IMR-90 (cell line): ENCODE measurements around the gene SLC37A3. TPM values are rescaled to one million over a fixed set of nuclear protein-coding genes. Genes with fewer than 3 reads are reported as not detected.

Experiments used
- ATAC-seq: fragments of 200-7000 bp; cut with Tn5 transposase; 2 replicates; pipeline ENCODE4 v1.9.1; 2020; ENCODE audit warnings: low read depth, mild to moderate bottlenecking, moderate library complexity
- BruUV-seq: library from RNA; stranded (reverse); fragments of 400-500 nt; replicated peaks from 2 replicates; lab custom pipeline; 2021; lab: Mats Ljungman, UMichigan
- CTCF ChIA-PET: fragments of 300-600 bp; formaldehyde crosslinking; extraction: SDS; loops from one replicate; lab custom pipeline; 2021; ENCODE audit warnings: antibody characterized with exemption; lab: Yijun Ruan, JAX
- POLR2A ChIA-PET: fragments of 300-600 bp; sonication (Branson Sonifier 250); formaldehyde crosslinking; loops from one replicate; lab custom pipeline; 2022; ENCODE audit warnings: antibody characterized with exemption; ENCODE audit not compliant: unreplicated experiment; lab: Charles Lee
- DNase-seq: peaks from one replicate; pipeline ENCODE4 v3.0.0; 2013
- H2AFZ ChIP-seq: replicated peaks from 2 replicates; pipeline ENCODE3; 2013; ENCODE audit warnings: low read length, mild to moderate bottlenecking; ENCODE audit not compliant: poor library complexity
- H2AK5ac ChIP-seq: 2 replicates; pipeline ENCODE4 v1.6.1; 2013; ENCODE audit warnings: low read depth, low read length, inconsistent platforms
- H2AK9ac ChIP-seq: replicated peaks from 2 replicates; pipeline ENCODE3; 2013; ENCODE audit warnings: mild to moderate bottlenecking, low read depth, low read length, moderate library complexity; ENCODE audit not compliant: poor library complexity
- H2BK120ac ChIP-seq: 2 replicates; pipeline ENCODE4 v1.6.1; 2013; ENCODE audit warnings: low read depth, low read length, inconsistent platforms
- H2BK15ac ChIP-seq: 3 replicates; pipeline ENCODE4 v1.6.1; 2013; ENCODE audit warnings: low read depth, low read length, inconsistent platforms
- H2BK20ac ChIP-seq: 2 replicates; pipeline ENCODE4 v1.6.1; 2013; ENCODE audit warnings: low read depth, mild to moderate bottlenecking, inconsistent platforms, low read length, moderate library complexity
- H2BK5ac ChIP-seq: 2 replicates; pipeline ENCODE4 v1.6.1; 2013; ENCODE audit warnings: mild to moderate bottlenecking, low read depth, low read length, inconsistent platforms; ENCODE audit not compliant: poor library complexity, severe bottlenecking
- H3K14ac ChIP-seq: replicated peaks from 2 replicates; pipeline ENCODE4 v1.6.1; 2013; ENCODE audit warnings: low read depth, low read length, inconsistent platforms
- H3K18ac ChIP-seq: 2 replicates; pipeline ENCODE4 v1.6.1; 2013; ENCODE audit warnings: low read depth, low read length, control low read depth
- H3K23ac ChIP-seq: 2 replicates; pipeline ENCODE4 v1.6.1; 2013; ENCODE audit warnings: low read depth, low read length, inconsistent platforms
- H3K27ac ChIP-seq: 2 replicates; pipeline ENCODE4 v1.5.1; 2013; ENCODE audit warnings: mild to moderate bottlenecking, control low read depth, low read length; ENCODE audit not compliant: insufficient read depth
- H3K27me3 ChIP-seq: 2 replicates; pipeline ENCODE4 v1.6.1; 2013; ENCODE audit warnings: low read length; ENCODE audit not compliant: control insufficient read depth, insufficient read depth
- H3K36me3 ChIP-seq: 2 replicates; pipeline ENCODE4 v1.6.1; 2013; ENCODE audit warnings: low read length, mixed read lengths; ENCODE audit not compliant: control insufficient read depth, insufficient read depth
- H3K4ac ChIP-seq: 2 replicates; pipeline ENCODE4 v1.6.1; 2013; ENCODE audit warnings: low read depth, low read length, inconsistent platforms
- H3K4me1 ChIP-seq: 2 replicates; pipeline ENCODE4 v1.6.1; 2013; ENCODE audit warnings: low read length, mixed read lengths; ENCODE audit not compliant: control insufficient read depth, insufficient read depth
- H3K4me2 ChIP-seq: 2 replicates; pipeline ENCODE4 v1.6.1; 2013; ENCODE audit warnings: low read depth, mild to moderate bottlenecking, control low read depth, low read length, moderate library complexity
- H3K4me3 ChIP-seq: 2 replicates; pipeline ENCODE4 v1.5.1; 2013; ENCODE audit warnings: low read depth, mild to moderate bottlenecking, control low read depth, low read length, moderate library complexity; ENCODE audit not compliant: insufficient read depth
- H3K56ac ChIP-seq: 2 replicates; pipeline ENCODE4 v1.6.1; 2013; ENCODE audit warnings: low read length, inconsistent platforms; ENCODE audit not compliant: insufficient read depth; ENCODE audit errors: extremely low read depth
- H3K79me1 ChIP-seq, 2 experiments: 2 replicates each; pipeline ENCODE4 v1.6.1; 2013; ENCODE audit warnings: low read length in 2 of 2, inconsistent platforms in 1 of 2, low read depth in 1 of 2
- H3K9ac ChIP-seq: 2 replicates; pipeline ENCODE4 v1.6.1; 2013; ENCODE audit warnings: low read depth, low read length, control low read depth
- H3K9me1 ChIP-seq: 2 replicates; pipeline ENCODE4 v1.6.1; 2013; ENCODE audit warnings: low read length, inconsistent platforms; ENCODE audit not compliant: insufficient read depth
- H3K9me3 ChIP-seq: 2 replicates; pipeline ENCODE4 v1.6.1; 2013; ENCODE audit warnings: low read length; ENCODE audit not compliant: control insufficient read depth, insufficient read depth
- H4K20me1 ChIP-seq: 2 replicates; pipeline ENCODE4 v1.6.1; 2013; ENCODE audit warnings: low read length, inconsistent platforms; ENCODE audit not compliant: insufficient read depth
- H4K5ac ChIP-seq: 2 replicates; pipeline ENCODE4 v1.6.1; 2013; ENCODE audit warnings: mild to moderate bottlenecking, low read depth, low read length, control low read depth
- H4K8ac ChIP-seq, 2 experiments: 2 replicates each; pipeline ENCODE4 v1.6.1; 2013; ENCODE audit warnings: low read depth in 2 of 2, low read length in 2 of 2, control low read depth in 1 of 2, inconsistent platforms in 1 of 2
- H4K91ac ChIP-seq: 2 replicates; pipeline ENCODE4 v1.6.1; 2013; ENCODE audit warnings: low read depth, low read length, inconsistent platforms; ENCODE audit not compliant: insufficient read depth
- BHLHE40 ChIP-seq: fragments of 150-350 bp; IDR thresholded peaks from 2 replicates; pipeline ENCODE4 v1.6.1; 2016; ENCODE audit warnings: mild to moderate bottlenecking, low read depth, low read length
- CEBPB ChIP-seq: IDR thresholded peaks from 2 replicates; pipeline ENCODE4 v1.6.1; 2012; ENCODE audit warnings: low read depth, low read length, improper control_type of control experiment
- CHD1 ChIP-seq: IDR thresholded peaks from 2 replicates; pipeline ENCODE4 v1.6.1; 2012; ENCODE audit warnings: low read depth, low read length, improper control_type of control experiment
- FOS ChIP-seq: fragments of 150-350 bp; IDR thresholded peaks from 2 replicates; pipeline ENCODE4 v1.6.1; 2016; ENCODE audit warnings: low read depth, low read length
- MAFK ChIP-seq: IDR thresholded peaks from 2 replicates; pipeline ENCODE4 v1.6.1; 2012; ENCODE audit warnings: low read depth, low read length, improper control_type of control experiment
- MAZ ChIP-seq: IDR thresholded peaks from 2 replicates; pipeline ENCODE4 v1.6.1; 2012; ENCODE audit warnings: low read depth, mild to moderate bottlenecking, low read length, improper control_type of control experiment, moderate library complexity, borderline replicate concordance
- MXI1 ChIP-seq: IDR thresholded peaks from 2 replicates; pipeline ENCODE4 v1.6.1; 2012; ENCODE audit warnings: low read depth, mild to moderate bottlenecking, low read length, moderate library complexity, borderline replicate concordance
- NFE2L2 ChIP-seq: fragments of 150-350 bp; IDR thresholded peaks from 2 replicates; pipeline ENCODE4 v1.6.1; 2016; ENCODE audit warnings: low read depth, mild to moderate bottlenecking, low read length
- POLR2A ChIP-seq: IDR thresholded peaks from 2 replicates; pipeline ENCODE4 v1.6.1; 2012; ENCODE audit warnings: mild to moderate bottlenecking, low read depth, low read length
- RAD21 ChIP-seq: IDR thresholded peaks from 2 replicates; pipeline ENCODE4 v1.6.1; 2012; ENCODE audit warnings: low read length, improper control_type of control experiment
- RCOR1 ChIP-seq: IDR thresholded peaks from 2 replicates; pipeline ENCODE4 v1.6.1; 2012; ENCODE audit warnings: mild to moderate bottlenecking, low read length, improper control_type of control experiment; ENCODE audit not compliant: insufficient replicate concordance
- RFX5 ChIP-seq: IDR thresholded peaks from 2 replicates; pipeline ENCODE4 v1.8.0; 2012; ENCODE audit warnings: low read depth, mild to moderate bottlenecking, low read length, moderate library complexity
- SMC3 ChIP-seq: fragments of 150-350 bp; IDR thresholded peaks from 2 replicates; pipeline ENCODE4 v1.6.1; 2016; ENCODE audit warnings: low read depth, mild to moderate bottlenecking, antibody characterized with exemption, low read length, moderate library complexity
- WGBS, 2 experiments: methylation state at CpG; one replicate each; pipeline versions ENCODE4 v1.1.5 to v1.1.7; 2013; ENCODE audit warnings: missing lambda C conversion rate in 2 of 2; ENCODE audit not compliant: insufficient read length in 1 of 2; ENCODE audit errors: extremely low coverage in 2 of 2; 5-methylcytosine and 5-hydroxymethylcytosine counted together
- dilution Hi-C: fragments of 300-500 bp; cut with HindIII; formaldehyde crosslinking; loops from one replicate; pipeline ENCODE4 v1.14.3; 2018; ENCODE audit warnings: low sequenced_read_pairs; ENCODE audit not compliant: unreplicated experiment
- in situ Hi-C: fragments of 300-500 bp; cut with MboI; formaldehyde crosslinking; loops from 3 replicates; pipeline ENCODE4 v1.14.3; 2019; ENCODE audit warnings: low sequenced_read_pairs, inconsistent platforms, mixed read lengths
- intact Hi-C: fragments of 100-400 bp; cut with micrococcal nuclease; formaldehyde crosslinking; loops from 2 replicates; pipeline ENCODE4 v1.10.0; 2022
- polyA plus RNA-seq, 3 experiments: library from polyadenylated mRNA; depleted of rRNA; stranded (reverse); fragments of >200 nt; gene quantifications; 2 replicates each; pipeline ENCODE4 v1.2.3, GENCODE V29; 2012; ENCODE audit warnings: low replicate concordance in 1 of 3
- total RNA-seq: library from RNA; depleted of rRNA; stranded (reverse); fragments of >200 nt; gene quantifications from 2 replicates; pipeline ENCODE4 v1.2.3, GENCODE V29; 2012
- TF ChIP-seq, protein P1 (sequence below): fragments of 150-350 bp; IDR thresholded peaks from 2 replicates; pipeline ENCODE4 v1.6.1; 2017; ENCODE audit warnings: mild to moderate bottlenecking, antibody characterized with exemption, low read length, low read depth
- TF ChIP-seq, protein P2 (sequence below): conservative IDR thresholded peaks from 2 replicates; pipeline ENCODE4 v1.5.1; 2012; ENCODE audit warnings: mild to moderate bottlenecking, low read depth, low read length, improper control_type of control experiment
- TF ChIP-seq, protein P3 (sequence below): fragments of 150-350 bp; IDR thresholded peaks from 2 replicates; pipeline ENCODE4 v1.6.1; 2016; ENCODE audit warnings: low read depth, mild to moderate bottlenecking, low read length, moderate library complexity, borderline replicate concordance

Gene SLC37A3
- total and polyA plus RNA-seq, 2 of the 4 experiments (the other 2 are of a cell fraction): 43.2 to 45.3 TPM

DNA sequence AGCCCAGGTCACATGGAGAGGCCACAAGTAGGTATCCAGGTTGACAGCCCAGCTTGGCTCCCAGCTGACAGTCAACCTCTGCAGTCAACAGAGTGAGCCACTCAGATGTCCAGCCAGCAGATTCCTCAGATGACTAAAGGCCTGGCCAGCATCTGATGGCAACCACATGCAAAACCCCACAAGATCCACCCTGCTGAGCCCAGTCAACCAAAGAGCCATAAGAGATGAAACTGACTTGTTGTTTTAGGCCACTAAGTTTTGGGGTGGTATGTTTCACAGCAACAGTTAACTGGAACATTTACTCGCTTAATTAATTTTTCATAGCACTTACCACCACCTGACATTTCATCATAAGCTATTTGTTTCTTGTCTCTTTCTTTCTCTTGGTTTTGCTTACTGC is 114.3 kb downstream of the SLC37A3 start:
- Histone ChIP-seq H2BK15ac (no peak overlapping the region), H2BK5ac (no peak overlapping the region), H2AK9ac (no peak overlapping the region), H4K5ac (no peak overlapping the region), H3K56ac (no peak overlapping the region), H3K79me1 (no peaks in the 10 kb centered on the region), H3K18ac (no peak overlapping the region), H3K14ac (no peak overlapping the region), H3K4me1 (no peaks in the 10 kb centered on the region), H2BK120ac (no peak overlapping the region), H4K8ac (no peak overlapping the region), H3K27me3 (peaks cover 39% of the 10 kb centered on the region), H2AK5ac (no peak overlapping the region), H2BK20ac (no peak overlapping the region), H3K4ac (no peak overlapping the region), H3K9ac (no peak overlapping the region), H3K36me3 (no peaks in the 10 kb centered on the region), H3K9me1 (no peaks in the 10 kb centered on the region), H3K27ac (no peak overlapping the region), H3K9me3 (peaks cover 5% of the 10 kb centered on the region), H4K91ac (no peak overlapping the region), H3K4me3 (no peak overlapping the region), H3K23ac (no peak overlapping the region), H3K4me2 (no peak overlapping the region), H4K20me1 (no peaks in the 10 kb centered on the region), H2AFZ (no peak overlapping the region)
- TF ChIP-seq FOS: no peak
- TF ChIP-seq BHLHE40: no peak
- TF ChIP-seq, protein P1, sequence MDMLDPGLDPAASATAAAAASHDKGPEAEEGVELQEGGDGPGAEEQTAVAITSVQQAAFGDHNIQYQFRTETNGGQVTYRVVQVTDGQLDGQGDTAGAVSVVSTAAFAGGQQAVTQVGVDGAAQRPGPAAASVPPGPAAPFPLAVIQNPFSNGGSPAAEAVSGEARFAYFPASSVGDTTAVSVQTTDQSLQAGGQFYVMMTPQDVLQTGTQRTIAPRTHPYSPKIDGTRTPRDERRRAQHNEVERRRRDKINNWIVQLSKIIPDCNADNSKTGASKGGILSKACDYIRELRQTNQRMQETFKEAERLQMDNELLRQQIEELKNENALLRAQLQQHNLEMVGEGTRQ: no peak
- no peak for TF ChIP-seq SMC3
- TF ChIP-seq MAZ: no peak
- TF ChIP-seq, protein P2, sequence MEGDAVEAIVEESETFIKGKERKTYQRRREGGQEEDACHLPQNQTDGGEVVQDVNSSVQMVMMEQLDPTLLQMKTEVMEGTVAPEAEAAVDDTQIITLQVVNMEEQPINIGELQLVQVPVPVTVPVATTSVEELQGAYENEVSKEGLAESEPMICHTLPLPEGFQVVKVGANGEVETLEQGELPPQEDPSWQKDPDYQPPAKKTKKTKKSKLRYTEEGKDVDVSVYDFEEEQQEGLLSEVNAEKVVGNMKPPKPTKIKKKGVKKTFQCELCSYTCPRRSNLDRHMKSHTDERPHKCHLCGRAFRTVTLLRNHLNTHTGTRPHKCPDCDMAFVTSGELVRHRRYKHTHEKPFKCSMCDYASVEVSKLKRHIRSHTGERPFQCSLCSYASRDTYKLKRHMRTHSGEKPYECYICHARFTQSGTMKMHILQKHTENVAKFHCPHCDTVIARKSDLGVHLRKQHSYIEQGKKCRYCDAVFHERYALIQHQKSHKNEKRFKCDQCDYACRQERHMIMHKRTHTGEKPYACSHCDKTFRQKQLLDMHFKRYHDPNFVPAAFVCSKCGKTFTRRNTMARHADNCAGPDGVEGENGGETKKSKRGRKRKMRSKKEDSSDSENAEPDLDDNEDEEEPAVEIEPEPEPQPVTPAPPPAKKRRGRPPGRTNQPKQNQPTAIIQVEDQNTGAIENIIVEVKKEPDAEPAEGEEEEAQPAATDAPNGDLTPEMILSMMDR: no peak
- TF ChIP-seq, protein P3, sequence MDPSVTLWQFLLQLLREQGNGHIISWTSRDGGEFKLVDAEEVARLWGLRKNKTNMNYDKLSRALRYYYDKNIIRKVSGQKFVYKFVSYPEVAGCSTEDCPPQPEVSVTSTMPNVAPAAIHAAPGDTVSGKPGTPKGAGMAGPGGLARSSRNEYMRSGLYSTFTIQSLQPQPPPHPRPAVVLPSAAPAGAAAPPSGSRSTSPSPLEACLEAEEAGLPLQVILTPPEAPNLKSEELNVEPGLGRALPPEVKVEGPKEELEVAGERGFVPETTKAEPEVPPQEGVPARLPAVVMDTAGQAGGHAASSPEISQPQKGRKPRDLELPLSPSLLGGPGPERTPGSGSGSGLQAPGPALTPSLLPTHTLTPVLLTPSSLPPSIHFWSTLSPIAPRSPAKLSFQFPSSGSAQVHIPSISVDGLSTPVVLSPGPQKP: no peak
- no peak for TF ChIP-seq CHD1
- TF ChIP-seq POLR2A: no peak
- TF ChIP-seq RFX5: no peak
- no peak for TF ChIP-seq MAFK
- TF ChIP-seq CEBPB: no peak
- no peak for TF ChIP-seq RCOR1
- no peak for TF ChIP-seq NFE2L2
- TF ChIP-seq MXI1: no peak
- no peak for TF ChIP-seq RAD21
- CTCF ChIA-PET: no interaction called here
- BruUV-seq: no TSS peak
- ATAC-seq: no peak
- in situ Hi-C loops (no loop called here), dilution Hi-C loops (no loop called here), intact Hi-C loops (no loop called here)
- POLR2A ChIA-PET: no interaction called here
- DNase-seq: no peak
- WGBS, 2 experiments: no CpG with 5 or more reads among the region's 1 CpG
